Left forelimb (tissue), 1 donor: ENCODE data around the gene NRXN2.
"Not testable (repeated sequence)": the region's sequence is repeated elsewhere in the genome, so short reads cannot be mapped to it uniquely, and the experiment has no call there.

Experiments
- DNase-seq: peaks from one replicate; pipeline ENCODE4 v3.0.0-alpha.2; 2018; ENCODE audit warnings: low spot score

NRXN2 gene

DNA sequence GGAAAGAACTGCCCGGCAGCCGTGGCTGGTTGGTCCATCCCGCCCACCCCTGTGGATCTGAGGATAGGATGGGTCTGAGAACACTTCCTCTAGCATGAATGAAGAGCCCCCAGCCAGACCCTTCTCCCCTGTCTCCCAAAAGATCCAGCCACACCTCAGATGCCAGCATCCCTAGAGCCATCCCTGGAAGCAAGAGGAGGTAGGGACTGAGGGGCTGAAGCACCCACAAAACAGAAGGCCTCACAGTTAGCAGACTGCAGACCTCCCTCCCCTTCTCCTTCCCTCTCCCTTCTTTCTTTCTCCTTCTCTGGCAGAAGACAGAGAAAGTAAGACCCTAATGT lies 1.7 kb downstream of the NRXN2 start:
- no peak for DNase-seq

DNA sequence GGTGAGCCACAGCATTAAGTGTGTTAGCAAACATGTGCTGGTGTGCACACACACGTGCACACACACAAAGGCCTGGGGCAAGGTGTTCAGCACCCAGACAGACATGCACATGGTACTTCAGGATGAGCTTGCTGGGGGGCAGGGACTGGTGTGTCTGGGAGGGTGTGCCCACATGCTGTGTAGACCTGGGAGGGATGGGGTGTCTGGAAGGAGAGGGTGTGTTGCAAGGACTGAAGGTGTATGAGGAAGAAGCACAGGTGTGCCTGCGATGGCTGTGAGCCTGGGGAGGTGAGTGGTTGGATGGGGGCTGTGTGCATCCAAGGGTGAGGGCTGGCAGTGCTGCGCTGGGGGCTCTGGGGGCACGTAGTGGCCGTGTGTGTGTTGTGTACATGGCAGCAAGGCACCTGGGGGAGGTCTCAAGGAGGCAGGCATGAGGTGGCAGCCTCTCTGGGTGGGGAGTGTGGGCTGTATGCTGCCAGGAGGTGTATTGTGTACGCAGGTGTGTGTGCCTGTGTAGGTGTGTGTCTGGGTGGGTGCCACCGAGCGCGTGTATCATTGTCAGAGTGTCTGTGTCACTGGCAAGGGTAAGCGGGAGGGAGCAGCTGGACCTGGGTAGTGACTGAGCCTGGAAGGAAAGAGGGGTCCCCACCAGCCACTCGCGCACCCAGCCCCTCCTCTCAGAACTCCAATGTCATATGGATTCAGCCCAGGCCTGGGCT lies 2.2 kb downstream of the NRXN2 start:
- peak; percentile 58 for DNase-seq

DNA sequence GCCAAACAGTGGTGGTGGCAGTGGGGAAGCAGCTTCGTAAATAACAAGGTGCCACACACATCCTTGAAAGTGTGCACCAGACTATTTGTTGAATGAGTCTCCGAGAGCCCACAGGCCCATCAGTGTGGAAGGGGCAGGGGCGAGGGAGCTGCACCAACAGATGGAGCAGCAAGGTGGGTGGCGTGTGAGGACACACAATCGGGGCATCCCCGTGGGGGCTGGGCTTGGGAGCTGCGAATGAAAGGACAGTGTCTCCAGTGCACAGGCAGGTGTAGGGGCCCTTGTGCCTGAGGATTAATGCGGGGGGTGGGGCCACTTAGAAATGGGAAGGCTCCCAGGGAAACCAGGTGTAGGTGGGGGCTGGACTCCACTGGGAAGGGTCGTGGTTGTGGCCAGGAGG lies 2.8 kb downstream of the NRXN2 start:
- DNase-seq: peak; percentile 61

DNA sequence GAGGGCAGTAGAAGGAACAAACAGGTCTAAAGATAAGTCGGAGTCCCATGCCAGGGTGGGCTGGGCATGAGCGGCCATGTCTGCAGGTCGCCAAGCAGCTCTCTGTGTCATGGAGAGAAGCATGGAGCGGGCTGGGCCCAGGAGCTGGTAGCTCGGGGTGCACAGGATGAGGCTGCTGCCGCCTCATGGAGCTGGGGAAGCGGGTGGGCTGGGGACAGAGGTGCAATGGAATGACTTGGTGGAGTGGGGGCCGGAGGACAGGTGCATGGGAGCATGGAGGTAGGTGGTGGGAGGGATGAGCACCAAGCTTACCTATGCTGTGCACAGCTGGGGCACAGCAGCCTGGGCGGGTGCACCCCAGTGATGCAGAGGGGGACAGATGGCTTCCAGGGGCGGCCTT lies 3.6 kb downstream of the NRXN2 start:
- DNase-seq: peak; percentile 44

DNA sequence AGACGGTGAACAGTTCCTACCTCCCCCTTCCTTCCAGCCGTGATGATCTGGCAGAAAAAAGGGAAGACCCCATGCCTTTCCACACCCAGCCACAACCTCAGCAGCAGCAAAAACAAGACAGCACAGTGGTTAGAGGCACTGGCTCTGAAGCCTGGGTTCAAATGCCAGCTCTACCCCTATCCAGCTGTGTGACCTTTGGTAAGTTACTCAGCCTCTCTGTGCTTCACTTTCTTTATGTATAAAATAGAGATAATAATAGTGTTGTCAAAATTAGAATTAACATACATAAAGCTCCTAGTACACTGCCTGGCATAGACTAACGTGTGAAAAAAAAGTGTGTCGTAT lies 4.2 kb downstream of the NRXN2 start:
- DNase-seq: no peak

DNA sequence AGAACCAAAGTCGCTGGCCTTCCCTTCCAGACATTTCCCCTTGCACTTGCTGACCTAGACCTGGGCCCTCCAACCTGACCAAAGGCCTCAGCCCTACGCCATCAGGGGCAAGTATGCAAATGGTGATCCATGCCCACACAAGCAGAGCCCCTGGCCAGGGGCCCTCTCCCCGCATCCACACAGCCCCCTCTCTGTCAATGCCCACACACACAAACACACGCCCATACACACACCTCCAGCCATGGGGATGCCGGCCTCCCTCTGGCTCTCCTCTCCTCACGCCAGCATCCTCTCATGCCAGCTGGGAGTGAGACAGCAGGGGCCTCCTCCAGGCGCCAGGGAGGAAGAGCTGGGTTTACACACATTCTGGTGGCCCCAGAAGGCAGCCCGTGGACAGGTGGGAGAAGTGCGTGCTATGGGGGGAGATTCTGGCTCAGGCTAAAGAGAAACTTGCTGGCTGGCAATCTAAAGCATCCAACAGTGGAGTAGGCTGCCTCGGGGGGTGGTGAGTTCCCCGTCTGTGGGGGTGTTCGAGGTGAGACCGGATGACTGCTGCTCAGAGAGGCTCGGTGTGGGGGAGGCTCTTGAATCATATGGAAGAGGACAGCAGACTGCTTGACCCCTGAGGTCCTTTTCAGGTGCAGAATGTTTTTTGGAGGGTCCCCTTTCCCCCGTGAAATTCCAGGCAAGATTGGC lies 4.8 kb downstream of the NRXN2 start:
- peak; percentile 56 for DNase-seq

DNA sequence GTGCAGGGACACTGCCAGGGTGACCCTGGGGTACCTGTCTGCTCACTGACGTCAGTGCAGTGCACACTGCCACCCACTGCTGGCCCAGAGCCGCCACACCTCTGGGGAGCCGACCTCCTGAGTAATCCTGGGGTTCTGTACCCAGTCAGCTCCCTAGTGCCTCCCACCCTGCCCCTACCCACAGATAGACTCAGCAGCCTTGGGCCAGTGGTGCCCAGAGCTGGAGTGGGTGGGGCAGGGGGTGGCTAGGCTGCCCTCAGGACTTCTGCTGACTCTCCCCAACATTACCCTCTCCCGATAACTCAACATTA lies 5.8 kb downstream of the NRXN2 start:
- no peak for DNase-seq

DNA sequence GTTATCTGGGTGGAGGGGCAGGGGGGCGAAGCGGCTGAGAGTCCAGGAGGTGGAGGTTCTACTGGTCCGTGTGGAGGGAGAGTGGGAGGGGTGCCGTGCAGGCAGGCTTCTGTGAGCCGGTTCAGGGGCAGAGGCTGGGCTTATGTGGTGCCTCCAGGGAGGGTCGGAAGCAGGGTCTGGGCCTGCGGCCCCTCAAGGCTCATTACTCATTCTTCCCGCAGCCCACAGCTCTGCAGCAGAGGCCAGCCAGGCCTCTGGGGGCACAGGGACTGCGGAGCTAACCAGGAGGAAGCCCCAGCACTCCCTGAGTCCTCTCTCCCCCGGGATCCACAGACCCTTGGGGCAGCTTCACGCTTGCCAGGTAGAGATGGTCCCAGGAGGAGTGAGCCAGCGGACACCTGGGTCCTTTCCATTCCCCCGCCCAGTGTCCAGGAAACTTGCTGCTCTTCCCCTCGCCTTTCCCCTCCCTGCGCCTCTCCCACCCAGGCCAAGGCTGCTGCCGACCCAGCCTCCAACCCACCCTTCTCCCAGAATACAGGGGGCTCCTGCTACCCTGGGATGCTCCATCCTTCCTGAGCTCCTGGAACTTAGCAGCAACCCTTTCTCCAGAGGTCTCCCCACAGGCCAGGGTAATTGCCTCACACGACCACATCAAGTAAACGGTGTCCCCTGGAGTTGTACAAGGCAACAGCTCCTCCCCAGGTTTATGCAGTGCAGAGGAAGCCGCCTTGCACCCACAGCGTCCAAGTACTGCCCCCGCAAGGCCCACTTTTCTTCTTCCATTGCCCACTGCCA lies 6.3 kb downstream of the NRXN2 start:
- peak; percentile 49 for DNase-seq

DNA sequence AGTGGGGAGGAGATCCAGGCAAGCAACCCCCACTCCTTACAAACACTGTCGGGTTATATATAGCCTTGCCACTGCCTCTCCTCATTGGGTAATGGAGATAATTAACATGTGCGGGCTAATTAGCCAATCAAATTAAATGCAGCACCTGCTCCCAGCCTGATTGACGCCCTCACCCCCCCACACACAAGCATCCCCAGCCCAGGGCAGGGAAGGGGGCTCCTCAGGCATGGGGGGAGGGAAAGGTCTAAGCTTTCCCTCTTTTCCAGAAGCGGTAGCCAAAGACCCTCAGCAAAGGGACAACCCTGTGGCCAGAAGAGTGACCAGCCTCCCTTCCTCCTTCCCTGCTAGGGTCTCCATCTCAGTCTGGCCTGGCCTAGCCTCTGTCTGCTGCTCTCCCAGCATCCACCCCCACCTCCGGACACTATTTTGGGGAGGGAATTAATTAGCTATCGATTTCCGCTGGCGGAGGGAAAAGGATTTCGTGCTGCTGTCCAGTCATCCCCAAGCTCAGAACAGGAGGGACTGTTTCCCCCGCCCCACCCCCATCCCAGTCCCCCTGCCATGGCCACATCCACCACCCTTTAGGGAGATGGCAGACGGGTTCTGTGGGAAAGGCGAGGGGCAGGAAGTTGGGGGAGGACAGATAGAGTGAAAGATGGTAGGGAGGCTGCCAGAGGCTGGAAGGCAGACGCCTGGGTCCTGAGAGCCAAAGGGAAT lies 7.1 kb downstream of the NRXN2 start:
- peak; percentile 62 for DNase-seq

DNA sequence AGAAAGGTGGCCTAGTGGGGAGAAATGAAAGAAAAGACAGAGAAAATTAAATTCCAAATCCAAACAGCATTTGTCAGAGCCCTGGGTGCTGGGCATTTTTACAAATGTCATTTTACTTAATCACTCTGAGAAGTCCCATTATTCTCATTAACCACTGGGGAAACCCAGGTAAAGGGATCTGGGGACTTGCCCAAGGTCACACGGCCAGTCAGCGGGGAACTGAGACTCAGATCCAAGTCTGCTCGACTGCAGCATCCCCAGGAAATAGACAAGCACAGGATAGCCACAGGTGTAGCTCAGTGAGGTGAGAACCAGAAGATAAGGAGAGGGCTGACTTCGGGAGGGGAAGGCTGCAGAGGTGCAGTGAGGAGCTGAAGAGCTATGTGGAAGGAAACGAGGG lies 7.9 kb downstream of the NRXN2 start:
- DNase-seq: no peak

DNA sequence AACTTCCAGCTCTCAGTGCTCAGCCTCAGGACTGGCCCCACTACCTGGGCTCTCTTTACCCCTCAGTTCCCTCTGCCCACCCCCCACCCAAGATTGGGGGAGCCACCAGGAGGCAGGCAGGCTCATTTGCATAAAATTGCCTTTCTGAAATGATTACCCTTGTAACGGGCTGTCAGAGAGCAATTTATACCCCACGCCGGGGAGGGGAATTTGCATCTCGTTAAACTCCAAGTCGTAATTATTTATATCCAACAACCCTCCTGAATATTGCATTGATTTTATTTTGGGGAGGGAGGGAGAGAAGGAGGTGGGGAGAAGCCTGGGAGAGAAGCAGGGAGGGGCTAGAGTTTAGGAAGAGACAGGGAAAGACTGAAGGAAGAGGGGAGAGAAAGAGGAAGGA lies 8.3 kb downstream of the NRXN2 start:
- DNase-seq: no peak

DNA sequence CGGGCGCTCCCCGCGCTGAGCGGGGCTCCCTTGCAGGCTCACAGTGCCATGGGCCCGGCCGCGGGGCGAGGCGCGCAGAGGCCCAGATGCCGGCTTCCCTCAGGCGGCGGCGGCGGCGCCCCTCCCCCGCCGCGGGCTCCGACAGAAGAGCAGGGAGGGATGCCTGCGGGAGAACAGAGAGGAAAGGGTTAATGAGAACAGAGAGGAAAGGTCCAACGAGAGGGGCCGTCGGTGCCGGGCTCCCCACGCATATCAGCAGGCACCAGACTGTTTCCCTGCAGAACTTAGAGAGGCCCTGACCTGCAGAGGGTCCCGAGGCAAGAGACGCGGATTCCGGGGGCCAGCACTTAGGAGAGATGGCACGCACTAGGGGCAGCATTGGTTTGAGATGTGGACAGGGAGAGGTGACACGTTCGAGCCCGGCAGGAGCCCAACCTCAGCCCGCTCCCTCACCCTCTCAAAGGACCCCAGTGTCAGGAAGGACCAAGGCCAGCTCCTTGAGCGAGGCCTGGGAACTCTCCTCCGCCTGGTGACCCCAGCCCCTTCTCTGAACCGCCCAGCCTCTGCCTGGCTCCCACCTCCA lies 9.1 kb downstream of the NRXN2 start:
- no peak for DNase-seq

DNA sequence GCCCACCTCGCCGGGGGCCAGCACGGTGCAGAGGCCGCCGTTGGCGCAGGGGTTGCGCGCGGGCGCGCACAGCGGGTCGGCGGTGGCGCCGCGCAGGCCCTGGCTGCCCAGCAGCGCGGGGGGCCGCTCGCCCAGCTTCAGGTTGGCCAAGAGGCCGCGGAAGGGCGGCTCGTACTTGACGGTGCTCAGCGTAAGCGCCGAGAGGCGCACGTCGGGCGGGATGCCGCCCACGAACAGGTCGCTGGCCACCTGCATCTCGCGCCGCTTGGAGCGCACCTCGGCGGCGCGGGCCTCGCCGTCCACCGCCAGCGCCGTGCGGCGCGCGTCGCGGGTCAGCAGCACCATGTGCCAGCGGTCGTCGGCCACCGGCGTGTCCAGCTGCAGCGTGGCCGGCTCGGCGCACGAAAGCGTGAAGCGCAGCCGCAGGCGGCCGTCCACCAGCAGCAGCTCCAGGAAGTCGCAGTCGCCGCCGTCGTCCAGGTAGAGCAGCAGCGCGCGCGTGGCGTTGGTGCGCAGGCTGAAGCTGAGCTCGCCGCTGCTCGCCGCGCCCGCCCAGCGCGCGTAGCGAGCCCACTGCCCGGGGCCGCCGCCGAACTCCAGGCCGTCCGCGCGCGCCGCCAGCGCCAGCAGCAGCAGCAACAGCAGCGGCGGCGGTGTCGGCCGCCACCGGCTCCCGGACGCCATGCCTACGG lies 9.8 kb downstream of the NRXN2 start:
- peak; percentile 82 for DNase-seq

DNA sequence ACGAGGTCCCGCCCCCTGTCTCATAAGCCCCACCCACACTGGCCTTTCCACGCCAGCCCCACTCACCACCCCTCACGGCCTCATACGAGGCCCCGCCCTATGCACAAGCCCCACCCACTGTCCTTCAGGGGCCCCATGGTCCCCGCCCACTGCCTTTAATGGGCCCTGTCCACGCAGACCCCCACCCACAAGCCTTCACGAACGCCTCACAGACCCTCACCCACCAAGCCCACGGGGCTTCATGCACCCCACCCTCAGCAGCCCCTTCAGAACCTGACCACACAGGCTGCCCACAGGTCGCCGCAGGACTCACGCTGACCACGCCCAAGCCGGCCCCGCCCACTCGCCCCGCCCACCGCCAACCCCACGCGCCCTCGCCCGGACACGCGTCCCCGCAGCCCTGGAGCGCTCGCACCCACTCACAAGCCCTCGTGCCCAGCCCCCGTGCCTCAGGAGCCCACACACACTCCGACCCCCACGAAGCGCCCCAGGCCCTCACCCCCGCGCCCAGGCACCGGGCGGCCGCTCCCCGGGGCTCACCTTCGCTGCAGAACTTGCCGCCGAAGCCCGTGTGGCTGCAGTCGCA lies 10.5 kb downstream of the NRXN2 start:
- peak; percentile 46 for DNase-seq

DNA sequence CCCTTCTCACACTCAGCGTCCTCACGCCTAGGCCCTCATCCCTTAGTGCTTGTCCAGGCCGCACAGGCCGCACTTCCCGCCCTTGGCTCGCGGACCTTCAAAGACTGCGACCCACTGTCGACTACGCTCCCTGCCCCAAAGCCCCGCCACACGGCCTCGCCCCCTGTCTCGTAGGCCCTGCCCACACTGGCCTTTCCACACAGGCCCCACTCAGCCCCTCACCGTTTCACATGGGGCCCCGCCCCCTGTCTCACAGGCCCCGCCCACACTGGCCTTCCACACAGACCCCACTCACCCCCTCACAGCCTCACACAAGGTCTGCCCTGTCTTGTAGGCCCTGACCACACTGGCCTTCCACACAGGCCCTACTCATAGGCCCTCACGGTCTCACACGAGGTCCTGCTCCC lies 11.0 kb downstream of the NRXN2 start:
- DNase-seq: no peak

DNA sequence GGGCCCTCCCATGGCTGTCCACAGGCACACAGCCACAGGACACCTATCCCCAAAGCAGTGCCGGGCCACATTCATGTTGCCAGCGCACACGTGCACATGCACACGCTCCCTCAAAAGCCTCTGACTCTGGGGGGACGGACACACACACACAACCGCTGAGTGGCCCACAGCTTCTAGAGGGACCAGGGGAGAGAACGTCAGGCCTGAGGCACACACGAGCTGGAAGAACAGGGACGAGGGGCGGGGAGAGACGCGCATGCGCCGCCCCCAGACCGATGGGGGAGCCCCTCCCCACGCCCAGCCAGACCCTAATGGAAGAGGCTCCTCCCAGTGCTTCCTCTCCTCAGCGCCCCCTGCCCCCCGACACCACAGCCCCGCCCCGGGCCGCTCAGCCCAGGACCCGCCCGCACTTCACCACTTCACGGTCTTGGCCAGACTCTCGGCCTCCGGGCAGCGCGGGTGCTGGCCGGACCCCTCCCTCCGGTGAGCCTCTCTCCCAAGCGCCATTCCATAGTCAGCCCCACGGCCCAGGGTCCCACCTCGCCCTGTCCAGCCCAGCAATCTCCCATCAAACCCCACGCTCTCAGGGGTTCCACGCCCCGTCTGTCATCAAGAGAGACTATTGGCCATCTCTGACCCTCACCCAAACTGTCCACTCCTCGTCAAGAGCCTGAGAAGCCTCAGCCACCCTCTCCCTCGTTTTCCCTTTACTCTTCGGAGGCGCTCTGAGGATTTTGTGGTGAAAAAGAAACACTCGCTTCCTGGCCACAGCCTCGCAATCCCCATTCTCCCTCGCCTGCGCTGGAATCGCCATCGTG lies 11.7 kb downstream of the NRXN2 start:
- no peak for DNase-seq

DNA sequence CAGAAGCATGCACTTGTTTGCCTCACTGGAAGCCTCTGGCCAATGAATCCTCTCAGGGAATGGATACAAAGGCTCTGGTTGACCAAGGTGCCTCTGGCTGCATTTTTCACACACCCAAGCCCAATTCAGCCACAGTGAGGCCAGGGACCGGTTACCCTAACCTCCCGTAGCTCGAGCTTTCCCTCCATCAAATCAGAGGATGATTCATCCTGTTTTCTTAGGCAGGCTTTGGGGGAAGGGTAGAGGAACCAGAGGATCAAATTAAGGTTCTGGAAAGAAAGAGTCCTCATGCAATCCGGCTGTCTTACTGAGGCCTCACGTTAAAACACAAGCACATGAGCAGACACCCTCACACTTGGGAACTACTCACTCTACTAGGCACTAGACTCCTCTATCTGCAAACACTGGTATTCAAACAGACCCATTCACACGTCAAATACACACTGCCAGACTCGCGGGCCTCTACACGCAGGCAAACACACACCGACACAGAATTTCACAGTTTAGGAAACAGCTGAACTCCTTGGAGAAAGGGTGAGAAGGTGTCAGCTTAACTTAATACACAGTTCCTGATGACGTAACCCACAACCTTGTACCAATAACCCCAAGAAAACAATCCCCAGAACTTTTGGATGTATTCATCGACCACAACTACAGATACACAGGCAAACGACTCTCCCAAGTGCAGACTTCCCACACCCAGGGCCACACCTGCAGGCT lies 12.4 kb downstream of the NRXN2 start:
- no peak for DNase-seq

DNA sequence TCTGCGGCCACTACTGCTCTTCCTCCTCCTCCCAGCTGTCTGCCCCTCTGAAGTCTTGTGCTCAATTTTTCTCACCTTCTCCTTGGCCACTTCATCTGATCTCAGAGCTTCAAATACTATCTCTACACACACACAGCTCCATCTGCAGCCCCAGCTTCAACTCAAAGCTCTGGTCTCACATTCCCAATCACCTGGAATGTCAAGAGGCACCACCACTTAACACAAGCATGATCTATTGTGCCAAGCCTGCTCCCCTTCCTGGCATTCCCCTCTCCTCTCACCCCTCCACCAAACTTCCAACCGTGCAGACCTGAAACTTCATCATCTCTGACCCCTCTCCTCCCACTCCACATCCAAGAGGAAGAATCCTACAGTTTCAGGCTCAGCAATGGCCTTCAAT lies 17.5 kb downstream of the NRXN2 start:
- no peak for DNase-seq

DNA sequence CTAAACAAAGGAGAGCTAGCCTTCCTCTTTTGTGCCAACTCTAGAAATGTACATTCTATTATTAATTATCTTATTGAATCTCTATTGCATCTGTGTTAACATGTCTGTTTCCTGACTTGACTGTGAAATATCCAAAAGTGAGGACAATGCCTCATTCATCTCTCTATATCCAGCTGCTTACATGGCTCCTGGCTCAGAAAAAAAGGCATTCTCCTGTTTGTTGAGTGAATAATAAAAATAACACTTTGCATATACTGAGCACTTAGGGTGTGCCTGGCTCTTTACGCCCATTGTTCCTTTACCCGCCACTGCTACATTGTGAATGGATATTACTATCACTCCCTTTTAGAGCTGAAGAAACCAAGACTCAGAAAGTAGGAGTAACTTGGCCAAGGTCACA lies 19.9 kb downstream of the NRXN2 start:
- no peak for DNase-seq

DNA sequence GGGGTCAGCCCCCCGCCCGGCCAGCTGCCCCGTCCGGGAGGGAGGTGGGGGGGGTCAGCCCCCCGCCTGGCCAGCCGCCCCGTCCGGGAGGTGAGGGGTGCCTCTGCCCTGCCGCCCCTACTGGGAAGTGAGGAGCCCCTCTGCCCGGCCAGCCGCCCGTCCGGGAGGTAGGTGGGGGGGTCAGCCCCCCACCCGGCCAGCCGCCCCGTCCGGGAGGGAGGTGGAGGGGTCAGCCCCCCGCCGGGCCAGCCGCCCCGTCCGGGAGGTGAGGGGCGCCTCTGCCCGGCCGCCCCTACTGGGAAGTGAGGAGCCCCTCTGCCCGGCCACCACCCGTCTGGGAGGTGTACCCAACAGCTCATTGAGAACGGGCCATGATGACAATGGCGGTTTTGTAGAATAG lies 21.0 kb downstream of the NRXN2 start:
- DNase-seq: not testable (repeated sequence)
